MM.1S (cell line): ENCODE data around the gene COL26A1.
"Not testable (repeated sequence)": the region's sequence is repeated elsewhere in the genome, so short reads cannot be mapped to it uniquely, and the experiment has no call there.

Experiments used
- EZH2 ChIP-seq: fragments of 300-600 bp; sonication (generic); optimal IDR thresholded peaks from 2 replicates; pipeline ENCODE3; 2017; ENCODE audit warnings: low read depth, mild to moderate bottlenecking, antibody characterized with exemption, low read length, mixed read lengths
- EZH2phosphoT487 ChIP-seq: fragments of 300-600 bp; sonication (generic); IDR thresholded peaks from 2 replicates; pipeline ENCODE4 v1.6.1; 2018; ENCODE audit warnings: antibody characterized with exemption, low read length
- TF ChIP-seq, protein P1 (sequence below): fragments of 300-600 bp; sonication (generic); IDR thresholded peaks from 2 replicates; pipeline ENCODE4 v1.5.1; 2016; ENCODE audit warnings: antibody characterized with exemption, low read length, mixed read lengths

DNA sequence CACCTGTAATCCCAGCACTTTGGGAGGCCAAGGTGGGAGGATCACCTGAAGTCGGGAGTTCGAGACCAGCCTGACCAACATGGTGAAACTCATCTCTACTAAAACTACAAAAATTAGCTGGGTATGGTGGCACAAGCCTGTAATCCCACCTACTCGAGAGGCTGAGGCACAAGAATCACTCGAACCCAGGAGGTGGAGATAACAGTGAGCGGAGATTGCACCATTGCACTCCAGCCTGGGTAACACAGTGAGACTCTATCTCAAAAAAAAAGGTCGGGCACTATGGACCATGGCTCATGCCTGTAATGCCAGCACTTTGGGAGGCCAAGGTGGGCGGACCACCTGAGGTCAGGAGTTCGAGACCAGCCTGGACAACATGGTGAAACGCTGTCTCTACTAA, 127.8 kb downstream of the COL26A1 start:
- TF ChIP-seq, protein P1, sequence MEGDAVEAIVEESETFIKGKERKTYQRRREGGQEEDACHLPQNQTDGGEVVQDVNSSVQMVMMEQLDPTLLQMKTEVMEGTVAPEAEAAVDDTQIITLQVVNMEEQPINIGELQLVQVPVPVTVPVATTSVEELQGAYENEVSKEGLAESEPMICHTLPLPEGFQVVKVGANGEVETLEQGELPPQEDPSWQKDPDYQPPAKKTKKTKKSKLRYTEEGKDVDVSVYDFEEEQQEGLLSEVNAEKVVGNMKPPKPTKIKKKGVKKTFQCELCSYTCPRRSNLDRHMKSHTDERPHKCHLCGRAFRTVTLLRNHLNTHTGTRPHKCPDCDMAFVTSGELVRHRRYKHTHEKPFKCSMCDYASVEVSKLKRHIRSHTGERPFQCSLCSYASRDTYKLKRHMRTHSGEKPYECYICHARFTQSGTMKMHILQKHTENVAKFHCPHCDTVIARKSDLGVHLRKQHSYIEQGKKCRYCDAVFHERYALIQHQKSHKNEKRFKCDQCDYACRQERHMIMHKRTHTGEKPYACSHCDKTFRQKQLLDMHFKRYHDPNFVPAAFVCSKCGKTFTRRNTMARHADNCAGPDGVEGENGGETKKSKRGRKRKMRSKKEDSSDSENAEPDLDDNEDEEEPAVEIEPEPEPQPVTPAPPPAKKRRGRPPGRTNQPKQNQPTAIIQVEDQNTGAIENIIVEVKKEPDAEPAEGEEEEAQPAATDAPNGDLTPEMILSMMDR, result not testable (repeated sequence)
- TF ChIP-seq EZH2phosphoT487, EZH2: not testable (repeated sequence)
